Posterior vena cava (tissue), 2 donors: ENCODE measurements around the gene CREBRF. TPM values are rescaled to one million over a fixed set of nuclear protein-coding genes. Genes with fewer than 3 reads are reported as not detected.
"Not testable (repeated sequence)": the region's sequence is repeated elsewhere in the genome, so short reads cannot be mapped to it uniquely, and the experiment has no call there.

ENCODE experiments used
- DNase-seq: peaks from one replicate; pipeline ENCODE4 v3.0.0-alpha.2; 2020; ENCODE audit warnings: low spot score
- intact Hi-C, 2 donors: fragments of 100-400 bp; cut with DNase I; formaldehyde crosslinking; loops; one replicate each; pipeline versions ENCODE4 v1.14.1 to v1.14.2; 2022 to 2023
- long read RNA-seq, 2 donors: library from polyadenylated mRNA; unstranded; transcript quantifications; one replicate each; pipeline ENCODE4 v2.0.0, GENCODE V29; 2020 to 2021
- total RNA-seq, 2 donors: library from RNA; stranded (reverse); fragmentation: NEBNext Ultra II Directional; extraction: Animal tissue kit (Norgen Biotek cat#: 25700); gene quantifications; one replicate each; pipeline ENCODE4 v1.2.1, GENCODE V29; 2021
- donor health status: DM: yes; HTN: yes; CAD: no.
- donor health status: DM: yes; HTN: yes; CAD: no.

The CREBRF gene
- total RNA-seq = 10 to 100 TPM; 26.1 to 27.8 TPM
- long read RNA-seq, donor 1, full-length matches to known transcripts = 1 of 7 reads
- long read RNA-seq, donor 1, partial matches to known transcripts = 2 of 7 reads
- long read RNA-seq, donor 1, other reads (novel, unspliced or antisense) = 4 of 7 reads
- long read RNA-seq, donor 2, partial matches to known transcripts = 1 of 4 reads
- long read RNA-seq, donor 2, other reads (novel, unspliced or antisense) = 3 of 4 reads

DNA sequence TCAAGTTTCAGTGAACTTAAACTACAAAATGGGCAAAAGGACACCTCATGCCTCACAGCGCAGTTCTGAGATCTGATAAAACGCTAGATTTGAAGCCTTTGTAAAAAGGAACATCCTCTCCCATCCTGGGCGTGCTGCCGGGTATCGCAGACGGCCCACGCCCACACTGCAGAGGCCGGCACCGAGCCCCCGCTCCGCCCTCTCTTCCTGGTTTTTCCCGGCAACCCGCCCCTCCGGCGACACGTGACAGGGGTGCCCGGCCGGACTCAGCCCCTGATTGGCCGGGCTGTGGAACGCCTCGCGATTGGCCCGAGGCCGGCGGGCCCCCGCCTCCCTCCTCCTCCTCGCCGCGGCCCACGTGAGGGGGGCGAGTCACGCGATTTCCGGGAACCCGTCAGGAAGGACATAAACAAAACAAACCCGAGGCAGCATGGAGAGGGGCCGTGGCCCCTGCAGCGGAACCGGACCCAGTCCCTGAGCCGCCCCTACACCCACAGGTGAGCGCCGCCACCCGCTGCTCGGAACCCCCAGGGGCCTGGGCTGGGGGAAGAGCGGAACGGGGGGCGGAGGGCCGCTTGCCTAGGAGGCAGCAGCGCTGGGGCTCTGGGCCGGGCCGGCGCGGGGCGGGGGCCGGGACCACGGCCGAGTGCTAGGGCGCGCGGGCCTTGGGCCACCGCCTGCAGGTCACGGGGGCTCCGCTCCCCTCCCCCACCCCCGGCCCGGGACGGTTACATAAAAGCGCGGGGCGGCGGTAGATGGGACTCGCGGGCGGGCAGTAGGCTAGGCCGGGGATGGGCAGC lies at the start of gene CREBRF:
TSS of gene CREBRF (plus strand) at position 370 of the 800 bp plus-strand sequence. CDS start 24,424 bp downstream, outside the sequence.
- intact Hi-C loops = loop anchor here in 1 of 2 donors (10.0 kb wide), 1 partner anchor 71 kb away; the partner anchor contains the start of gene ATP6V0E1
- DNase-seq = peak; percentile 99

DNA sequence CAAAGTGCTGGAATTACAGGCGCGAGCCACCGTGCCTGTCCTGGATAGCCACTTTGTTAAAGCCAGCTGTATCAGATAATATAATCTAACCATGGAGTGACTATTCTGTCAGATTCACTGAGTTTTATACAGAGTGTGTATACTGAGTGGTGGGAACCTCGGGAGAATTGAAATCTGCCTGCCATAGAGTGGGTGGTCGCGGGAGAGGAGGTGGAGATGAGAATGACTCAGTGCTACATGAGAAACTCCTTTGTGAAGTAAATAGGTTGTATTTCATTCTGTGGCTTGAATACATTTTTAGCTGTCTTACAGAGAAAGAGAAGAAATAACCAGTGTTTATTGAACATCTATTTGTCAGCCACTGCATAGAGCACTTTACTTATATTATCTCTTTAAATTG lies 46.1 kb upstream of the CREBRF start:
- DNase-seq = no peak
- intact Hi-C loops = no loop called here

- intact Hi-C loops = no loop called here
- no peak for DNase-seq
These were observed 45.3 kb upstream of the CREBRF start for GRCh38 chr5:173010547-173011464.

- DNase-seq = no peak
- intact Hi-C loops = no loop called here
These were observed 44.6 kb upstream of the CREBRF start for GRCh38 chr5:173011566-173011965.

DNA sequence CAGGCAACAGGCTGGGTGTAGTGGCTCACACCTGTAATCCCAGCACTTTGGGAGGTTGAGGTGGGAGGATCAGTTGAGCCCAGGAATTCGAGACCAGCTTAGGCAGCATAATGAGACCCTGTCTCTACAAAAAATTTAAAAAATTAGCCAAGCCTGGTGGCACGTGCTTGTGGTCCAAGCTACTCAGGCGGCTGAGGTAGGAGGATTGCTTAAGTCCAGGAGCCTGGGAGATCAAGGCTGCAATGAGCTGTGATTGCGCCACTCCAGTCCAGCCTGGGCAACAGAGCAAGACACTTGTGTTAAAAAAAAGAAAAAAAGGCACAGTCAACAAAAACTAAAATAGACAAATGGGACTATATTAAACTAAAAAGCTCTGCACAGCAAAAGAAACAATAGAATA lies 43.3 kb upstream of the CREBRF start:
- DNase-seq = no peak

GRCh38 chr5:173014671-173015070 lies 41.5 kb upstream of the CREBRF start:
- DNase-seq = no peak
- intact Hi-C loops = no loop called here

More for the DNA sequence above, 43.3 kb upstream of the CREBRF start:
- intact Hi-C loops = no loop called here

- no peak for DNase-seq
- intact Hi-C loops = no loop called here
These were observed 41.0 kb upstream of the CREBRF start for GRCh38 chr5:173015192-173015591.

- intact Hi-C loops = no loop called here
- DNase-seq = no peak
These were observed 40.3 kb upstream of the CREBRF start for GRCh38 chr5:173015598-173016455.

GRCh38 chr5:173016598-173017046 lies 39.5 kb upstream of the CREBRF start:
- no peak for DNase-seq
- intact Hi-C loops = no loop called here

- intact Hi-C loops, DNase-seq: not testable (repeated sequence)
These were observed 39.1 kb upstream of the CREBRF start for GRCh38 chr5:173017087-173017486.

GRCh38 chr5:173018358-173018757 lies 37.8 kb upstream of the CREBRF start:
- no peak for DNase-seq
- intact Hi-C loops = no loop called here

DNA sequence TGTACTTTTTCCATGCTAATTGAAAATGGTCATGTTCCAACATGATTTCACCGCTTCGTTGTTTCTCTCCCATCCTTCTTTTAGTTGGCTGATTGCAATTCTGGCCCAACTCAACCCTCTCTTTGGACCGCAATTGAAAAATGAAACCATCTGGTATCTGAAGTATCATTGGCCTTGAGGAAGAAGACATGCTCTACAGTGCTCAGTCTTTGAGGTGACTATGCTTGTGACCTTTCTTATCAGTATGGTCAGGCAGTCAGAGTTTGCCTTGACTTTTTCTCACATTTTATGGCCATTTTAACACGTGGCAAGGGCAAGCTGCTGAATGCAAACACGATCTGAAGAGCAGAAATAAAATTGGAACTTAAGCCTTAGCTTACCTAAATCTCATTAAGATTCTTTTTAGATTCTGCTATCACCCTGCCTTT lies 36.0 kb upstream of the CREBRF start:
- intact Hi-C loops = no loop called here
- no peak for DNase-seq

DNA sequence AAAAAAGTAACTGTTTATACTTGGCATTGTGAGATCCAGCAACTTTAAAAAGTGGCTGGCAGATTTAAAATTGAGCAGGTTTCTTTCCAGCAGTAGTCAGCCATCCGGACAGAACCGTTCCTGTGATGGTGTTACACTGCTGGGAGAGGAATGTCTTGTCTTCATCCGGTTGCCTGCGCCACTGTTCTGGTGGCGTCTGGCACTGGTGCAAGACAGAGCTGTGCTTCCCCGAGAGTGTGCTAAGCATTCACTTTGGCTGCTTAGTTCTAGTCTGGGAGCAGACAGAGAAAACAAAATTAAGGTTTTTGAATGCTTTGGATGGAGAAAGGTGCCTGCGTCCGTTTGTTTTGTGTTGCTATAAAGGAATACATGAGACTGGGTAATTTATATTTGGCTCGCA lies 35.5 kb upstream of the CREBRF start:
- intact Hi-C loops = no loop called here
- DNase-seq = no peak

- intact Hi-C loops = no loop called here
- no peak for DNase-seq
These were observed 30.5 kb upstream of the CREBRF start for GRCh38 chr5:173025651-173026050.

GRCh38 chr5:173027905-173028304 lies 28.2 kb upstream of the CREBRF start:
- intact Hi-C loops = no loop called here
- no peak for DNase-seq

DNA sequence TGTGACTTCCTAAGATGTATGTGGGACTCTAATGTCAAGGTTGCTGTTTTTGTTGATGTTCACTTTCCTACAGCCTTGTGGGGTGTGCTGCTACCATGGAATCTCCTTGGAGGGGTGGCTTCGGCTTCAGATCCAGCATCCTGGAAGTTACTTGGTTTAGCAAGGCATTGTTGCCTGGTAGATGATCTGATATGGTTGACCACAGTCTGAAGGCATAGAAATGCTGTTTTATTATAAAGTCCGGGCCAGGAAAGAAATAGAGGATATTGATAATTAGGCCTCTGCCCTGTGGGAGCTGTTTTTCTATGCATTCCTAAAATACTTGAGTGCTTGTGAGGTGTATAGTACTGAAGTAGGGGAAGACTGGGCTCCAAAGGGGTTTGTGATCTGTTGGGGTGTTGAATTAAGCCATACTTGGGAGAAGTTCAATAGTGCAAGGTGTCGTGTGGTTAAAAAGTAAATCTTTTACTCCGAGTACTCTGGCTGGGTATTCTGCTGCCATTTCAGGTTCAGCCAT lies 27.3 kb upstream of the CREBRF start:
- intact Hi-C loops = no loop called here
- DNase-seq = no peak

DNA sequence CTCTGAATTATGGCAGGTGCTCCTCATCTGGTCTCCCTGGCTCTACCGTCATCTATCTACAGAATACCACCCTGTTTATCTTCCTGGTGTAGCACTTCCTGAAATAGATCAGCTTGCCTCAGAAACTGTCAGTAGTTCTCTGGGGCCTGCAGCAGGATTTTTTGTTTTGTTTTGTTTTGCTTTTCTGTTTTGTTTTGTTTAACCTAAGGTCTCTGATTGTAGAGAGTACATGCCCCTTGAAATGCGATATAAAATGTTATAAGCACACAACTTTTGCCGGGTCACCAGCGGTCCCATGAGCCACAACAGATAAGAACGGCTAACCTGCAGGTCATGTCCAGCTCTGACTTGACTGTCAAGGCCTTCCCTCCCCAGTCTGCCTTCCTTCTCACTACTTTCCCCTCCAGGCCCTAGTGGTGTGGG lies 26.6 kb upstream of the CREBRF start:
- no peak for DNase-seq
- intact Hi-C loops = no loop called here

GRCh38 chr5:173032096-173032495 lies 24.1 kb upstream of the CREBRF start:
- DNase-seq, intact Hi-C loops: not testable (repeated sequence)
